Loucy (cell line): ENCODE data around the gene NRG2.

Source experiments
- H2AFZ ChIP-seq: fragments of 200-600 bp; sonication (generic); 2 replicates; pipeline ENCODE4 v1.6.0; 2016; ENCODE audit warnings: antibody characterized with exemption, mild to moderate bottlenecking, low read length, moderate library complexity
- H3F3A ChIP-seq: fragments of 200-600 bp; 2 replicates; pipeline ENCODE4 v1.6.0; 2016; ENCODE audit warnings: antibody characterized with exemption, low read depth, mild to moderate bottlenecking
- H3K27me3 ChIP-seq: fragments of 200-600 bp; sonication (generic); 2 replicates; pipeline ENCODE4 v1.6.1; 2014; ENCODE audit warnings: low read length, mild to moderate bottlenecking; ENCODE audit not compliant: insufficient read depth, poor library complexity, severe bottlenecking
- H3K36me3 ChIP-seq: fragments of 200-600 bp; sonication (generic); 2 replicates; pipeline ENCODE4 v1.6.1; 2016; ENCODE audit warnings: low read length; ENCODE audit not compliant: insufficient read depth
- H3K4me1 ChIP-seq: fragments of 200-600 bp; sonication (generic); 2 replicates; pipeline ENCODE4 v1.5.1; 2014; ENCODE audit warnings: low read length, mild to moderate bottlenecking; ENCODE audit not compliant: insufficient read depth, poor library complexity, severe bottlenecking
- H3K4me2 ChIP-seq: fragments of 200-600 bp; sonication (generic); 2 replicates; pipeline ENCODE4 v1.6.0; 2014; ENCODE audit warnings: antibody characterized with exemption, low read length, low read depth, mild to moderate bottlenecking; ENCODE audit not compliant: poor library complexity, severe bottlenecking
- H3K4me3 ChIP-seq: fragments of 200-600 bp; sonication (generic); 2 replicates; pipeline ENCODE4 v1.5.1; 2014; ENCODE audit warnings: low read length, mild to moderate bottlenecking, mixed read lengths; ENCODE audit not compliant: poor library complexity, severe bottlenecking
- H3K79me2 ChIP-seq: fragments of 200-600 bp; sonication (generic); 2 replicates; pipeline ENCODE4 v1.6.1; 2014; ENCODE audit warnings: low read length; ENCODE audit not compliant: insufficient read depth
- H3K9ac ChIP-seq: fragments of 200-600 bp; sonication (generic); 2 replicates; pipeline ENCODE4 v1.6.0; 2014; ENCODE audit warnings: mild to moderate bottlenecking, low read depth, low read length, moderate library complexity; ENCODE audit not compliant: poor library complexity, severe bottlenecking
- H3K9me2 ChIP-seq: fragments of 200-600 bp; sonication (generic); replicated peaks from 2 replicates; pipeline ENCODE4 v1.6.1; 2016; ENCODE audit warnings: low read depth, low read length, mixed read lengths
- H3K9me3 ChIP-seq: fragments of 200-600 bp; sonication (generic); 2 replicates; pipeline ENCODE4 v1.6.1; 2014; ENCODE audit warnings: mild to moderate bottlenecking, antibody characterized with exemption, low read length, low read depth; ENCODE audit not compliant: insufficient read depth
- H4K20me1 ChIP-seq: fragments of 200-600 bp; sonication (generic); 2 replicates; pipeline ENCODE4 v1.6.0; 2014; ENCODE audit warnings: antibody characterized with exemption, low read length, mild to moderate bottlenecking; ENCODE audit not compliant: insufficient read depth, poor library complexity, severe bottlenecking
- EZH2phosphoT487 ChIP-seq: fragments of 200-600 bp; IDR thresholded peaks from 2 replicates; pipeline ENCODE4 v1.6.1; 2018; ENCODE audit warnings: antibody characterized with exemption, mild to moderate bottlenecking, moderate library complexity, borderline replicate concordance
- TF ChIP-seq, protein P1 (sequence below): fragments of 200-600 bp; sonication (generic); conservative IDR thresholded peaks from 2 replicates; pipeline ENCODE4 v1.5.1; 2014; ENCODE audit warnings: mild to moderate bottlenecking, antibody characterized with exemption, low read length

NRG2 gene

DNA sequence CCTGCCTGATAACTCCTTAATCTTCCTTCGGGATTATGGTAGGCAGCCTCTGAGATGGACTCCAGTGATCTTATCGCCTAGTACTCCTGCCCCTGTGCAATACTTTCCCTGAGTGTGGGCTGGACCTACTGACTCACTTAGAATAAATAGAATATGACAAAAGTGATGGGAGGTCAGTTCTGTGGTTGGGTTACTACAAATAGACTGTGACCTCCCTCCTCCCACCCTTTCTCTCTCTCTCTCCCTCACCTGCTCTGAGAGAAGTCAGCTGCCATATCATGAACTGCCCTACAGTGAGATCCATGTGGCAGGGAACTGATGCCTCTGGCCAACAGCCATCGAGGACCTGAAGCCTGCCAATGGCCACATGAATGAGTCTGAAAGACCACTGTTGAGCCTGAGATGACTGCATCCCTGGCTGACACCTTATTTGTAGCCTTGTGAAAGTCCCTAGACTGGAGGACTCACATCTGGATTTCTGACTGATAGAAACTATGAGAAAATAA lies 31.7 kb downstream of the NRG2 start:
- no peak overlapping the region for H3K4me3 ChIP-seq
- H3K27me3 ChIP-seq = no peaks in the 10 kb centered on the region
- H3K79me2 ChIP-seq = no peaks in the 10 kb centered on the region
- no peaks in the 10 kb centered on the region for H3K9me3 ChIP-seq
- H3F3A ChIP-seq = no peaks in the 10 kb centered on the region
- H3K36me3 ChIP-seq = no peaks in the 10 kb centered on the region
- no peaks in the 10 kb centered on the region for H3K9me2 ChIP-seq
- H3K9ac ChIP-seq = no peak overlapping the region
- H3K4me1 ChIP-seq = no peaks in the 10 kb centered on the region
- H2AFZ ChIP-seq = no peak overlapping the region
- H3K4me2 ChIP-seq = no peak overlapping the region
- H4K20me1 ChIP-seq = no peaks in the 10 kb centered on the region
- TF ChIP-seq, protein P1, sequence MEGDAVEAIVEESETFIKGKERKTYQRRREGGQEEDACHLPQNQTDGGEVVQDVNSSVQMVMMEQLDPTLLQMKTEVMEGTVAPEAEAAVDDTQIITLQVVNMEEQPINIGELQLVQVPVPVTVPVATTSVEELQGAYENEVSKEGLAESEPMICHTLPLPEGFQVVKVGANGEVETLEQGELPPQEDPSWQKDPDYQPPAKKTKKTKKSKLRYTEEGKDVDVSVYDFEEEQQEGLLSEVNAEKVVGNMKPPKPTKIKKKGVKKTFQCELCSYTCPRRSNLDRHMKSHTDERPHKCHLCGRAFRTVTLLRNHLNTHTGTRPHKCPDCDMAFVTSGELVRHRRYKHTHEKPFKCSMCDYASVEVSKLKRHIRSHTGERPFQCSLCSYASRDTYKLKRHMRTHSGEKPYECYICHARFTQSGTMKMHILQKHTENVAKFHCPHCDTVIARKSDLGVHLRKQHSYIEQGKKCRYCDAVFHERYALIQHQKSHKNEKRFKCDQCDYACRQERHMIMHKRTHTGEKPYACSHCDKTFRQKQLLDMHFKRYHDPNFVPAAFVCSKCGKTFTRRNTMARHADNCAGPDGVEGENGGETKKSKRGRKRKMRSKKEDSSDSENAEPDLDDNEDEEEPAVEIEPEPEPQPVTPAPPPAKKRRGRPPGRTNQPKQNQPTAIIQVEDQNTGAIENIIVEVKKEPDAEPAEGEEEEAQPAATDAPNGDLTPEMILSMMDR = no peak
- TF ChIP-seq EZH2phosphoT487 = no peak

DNA sequence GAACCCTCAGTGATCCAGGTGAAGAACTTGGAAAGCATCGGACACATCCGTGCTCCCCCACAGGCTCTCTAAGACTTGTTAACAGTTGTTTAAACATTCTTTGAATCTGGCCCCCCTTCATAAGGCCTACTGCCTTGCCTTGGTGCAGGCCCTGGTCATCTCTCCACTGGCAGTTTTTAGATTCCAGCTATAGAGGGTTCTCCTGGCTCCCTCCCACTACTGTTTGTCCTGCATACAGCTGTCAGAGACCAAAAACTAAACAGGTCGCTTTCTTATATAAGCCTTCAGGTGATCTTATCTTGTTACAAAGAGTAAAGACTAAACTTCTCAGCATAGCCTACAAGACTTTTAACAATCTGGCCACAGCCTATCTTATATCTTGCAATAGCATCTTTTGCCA lies 32.3 kb downstream of the NRG2 start:
- no peak overlapping the region for H3K9ac ChIP-seq
- no peaks in the 10 kb centered on the region for H3K27me3 ChIP-seq
- H3K4me3 ChIP-seq = no peak overlapping the region
- no peaks in the 10 kb centered on the region for H3K79me2 ChIP-seq
- H3K9me3 ChIP-seq = no peaks in the 10 kb centered on the region
- H3K36me3 ChIP-seq = no peaks in the 10 kb centered on the region
- TF ChIP-seq, protein P1 = no peak
- TF ChIP-seq EZH2phosphoT487 = no peak
- no peaks in the 10 kb centered on the region for H3K4me1 ChIP-seq
- H2AFZ ChIP-seq = no peak overlapping the region
- H3F3A ChIP-seq = no peaks in the 10 kb centered on the region
- H4K20me1 ChIP-seq = no peaks in the 10 kb centered on the region
- H3K4me2 ChIP-seq = no peak overlapping the region
- no peaks in the 10 kb centered on the region for H3K9me2 ChIP-seq

DNA sequence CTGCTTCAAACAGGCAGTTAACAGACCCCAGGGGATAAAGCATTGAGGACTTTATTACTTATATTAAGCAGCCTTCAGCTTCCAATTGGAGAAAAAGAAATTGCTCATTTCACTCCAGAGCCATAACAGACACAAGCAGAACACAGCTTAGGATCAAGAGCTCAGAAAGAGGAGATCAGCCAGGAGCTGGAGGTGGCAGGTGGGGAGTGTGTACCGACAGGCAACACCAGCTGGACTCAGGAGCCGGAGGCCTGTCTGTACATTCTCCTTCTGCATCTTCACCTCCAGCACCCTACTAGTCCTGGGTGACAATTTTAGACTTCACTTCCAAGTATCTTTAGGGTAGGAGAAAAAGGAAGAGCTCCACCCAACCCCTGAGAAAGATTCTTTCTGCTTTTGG lies 35.8 kb downstream of the NRG2 start:
- TF ChIP-seq EZH2phosphoT487 = no peak
- TF ChIP-seq, protein P1 = no peak
- H3K36me3 ChIP-seq = no peaks in the 10 kb centered on the region
- H3K9ac ChIP-seq = no peak overlapping the region
- no peak overlapping the region for H3K4me3 ChIP-seq
- no peaks in the 10 kb centered on the region for H4K20me1 ChIP-seq
- no peaks in the 10 kb centered on the region for H3K9me3 ChIP-seq
- no peak overlapping the region for H3K4me2 ChIP-seq
- H3F3A ChIP-seq = no peaks in the 10 kb centered on the region
- no peak overlapping the region for H2AFZ ChIP-seq
- peaks cover 3% of the 10 kb centered on the region for H3K27me3 ChIP-seq
- H3K9me2 ChIP-seq = no peaks in the 10 kb centered on the region
- H3K4me1 ChIP-seq = no peaks in the 10 kb centered on the region
- H3K79me2 ChIP-seq = no peaks in the 10 kb centered on the region
